ENCODE results near the gene CFAP44. TPM values are rescaled to one million over a fixed set of nuclear protein-coding genes. Genes with fewer than 3 reads are reported as not detected.
"Not testable (repeated sequence)": the region's sequence is repeated elsewhere in the genome, so short reads cannot be mapped to it uniquely, and the experiment has no call there.

Gene CFAP44
- total RNA-seq, result 8.1 TPM

GRCh38 chr3:113441051-113441770, at the start of gene CFAP44:
Gene CFAP44, minus strand, starts transcription at chr3:113441493. Its CDS starts 7,829 bp downstream, at chr3:113433664.
- H3K27ac ChIP-seq, result no peak within 1 kb of the TSS
- H3K27me3 ChIP-seq, result no peaks in the 10 kb centered on the region
- TF ChIP-seq POLR2AphosphoS5 (IDR thresholded peaks at IDR 0.05; ENCODE audit: insufficient read depth in 1 of 2, low read depth in 1 of 2) (peak in 1 of 2 donors; percentile 25), CTCF (IDR thresholded peaks at IDR 0.05) (no peak)
- H3K4me3 ChIP-seq, result peak within 1 kb of the TSS; percentile 36 to 47
- H3K4me1 ChIP-seq, result peaks cover 5% of the 10 kb centered on the region
- no peak for DNase-seq (ENCODE audit: extremely low spot score in 2 of 2)
- H3K36me3 ChIP-seq, result no peaks in the 10 kb centered on the region
- intact Hi-C loops (cut with DNase I), result no loop called here
- H3K9me3 ChIP-seq, result no peaks in the 10 kb centered on the region

- DNase-seq (ENCODE audit: extremely low spot score in 2 of 2), result no peak
- H3K4me3 ChIP-seq, result no peak overlapping the region
- no peak overlapping the region for H3K27ac ChIP-seq
- no peaks in the 10 kb centered on the region for H3K9me3 ChIP-seq
- TF ChIP-seq CTCF (IDR thresholded peaks at IDR 0.05) (no peak), POLR2AphosphoS5 (IDR thresholded peaks at IDR 0.05; ENCODE audit: insufficient read depth in 1 of 2, low read depth in 1 of 2) (no peak), POLR2A (IDR thresholded peaks at IDR 0.05) (no peak)
- intact Hi-C loops (cut with DNase I), result no loop called here
- H3K36me3 ChIP-seq, result peaks cover 0 to 17% of the 10 kb centered on the region in 2 donors
- H3K4me1 ChIP-seq, result no peaks in the 10 kb centered on the region
- no peaks in the 10 kb centered on the region for H3K27me3 ChIP-seq
Observed at GRCh38 chr3:113485161-113485609, 43.9 kb upstream of the CFAP44 start.

DNA sequence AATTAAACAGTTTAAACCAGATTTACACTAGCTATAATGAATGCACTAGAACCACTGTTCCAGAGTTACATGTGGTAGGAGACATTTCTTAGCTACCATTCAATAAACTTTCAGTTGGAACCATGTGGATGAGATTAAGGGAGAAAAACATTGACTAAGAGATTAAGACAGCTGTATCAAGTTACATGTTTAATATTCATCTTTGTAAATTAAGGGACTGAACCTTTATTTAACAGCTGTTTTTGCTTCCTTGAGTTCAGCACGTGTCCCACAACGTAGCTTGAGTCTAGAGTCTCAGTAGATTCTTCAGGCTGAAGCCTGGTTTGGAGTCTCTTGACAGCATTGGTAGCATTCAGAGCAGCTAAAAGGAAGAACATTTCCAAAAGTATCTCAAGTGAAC, 27.2 kb upstream of the CFAP44 start:
- no peaks in the 10 kb centered on the region for H3K9me3 ChIP-seq
- H3K36me3 ChIP-seq, result peaks cover 0 to 30% of the 10 kb centered on the region in 2 donors
- no peaks in the 10 kb centered on the region for H3K4me1 ChIP-seq
- H3K4me3 ChIP-seq, result no peak overlapping the region
- DNase-seq (ENCODE audit: extremely low spot score in 2 of 2), result no peak
- intact Hi-C loops (cut with DNase I), result no loop called here
- no peaks in the 10 kb centered on the region for H3K27me3 ChIP-seq
- no peak for TF ChIP-seq POLR2A (IDR thresholded peaks at IDR 0.05)
- TF ChIP-seq POLR2AphosphoS5 (IDR thresholded peaks at IDR 0.05; ENCODE audit: insufficient read depth in 1 of 2, low read depth in 1 of 2), result no peak
- TF ChIP-seq CTCF (IDR thresholded peaks at IDR 0.05), result no peak
- H3K27ac ChIP-seq, result no peak overlapping the region

DNA sequence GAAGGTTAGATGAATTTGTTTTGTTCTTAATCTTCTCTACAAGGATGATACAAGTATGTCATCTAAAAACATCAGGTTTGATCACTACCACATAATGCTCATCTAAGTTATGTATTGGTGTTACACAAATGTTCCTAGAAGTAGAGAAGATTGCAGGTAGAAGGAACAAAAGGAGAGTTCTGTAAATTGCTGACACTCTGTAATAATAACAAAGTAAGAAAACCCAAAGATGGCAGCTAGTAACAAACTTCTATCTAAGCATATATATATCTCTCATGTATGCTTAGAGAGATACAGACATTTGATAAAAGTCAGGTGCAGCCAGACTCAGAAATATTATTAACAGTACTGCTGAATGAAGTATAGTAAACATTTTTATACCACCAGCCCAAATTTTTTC, 20.2 kb upstream of the CFAP44 start:
- Histone ChIP-seq H3K9me3 (no peaks in the 10 kb centered on the region), H3K4me1 (no peaks in the 10 kb centered on the region), H3K4me3 (no peak overlapping the region), H3K27ac (no peak overlapping the region), H3K27me3 (no peaks in the 10 kb centered on the region), H3K36me3 (peaks cover 0 to 33% of the 10 kb centered on the region in 2 donors)
- no peak for DNase-seq (ENCODE audit: extremely low spot score in 2 of 2)
- TF ChIP-seq POLR2AphosphoS5 (IDR thresholded peaks at IDR 0.05; ENCODE audit: insufficient read depth in 1 of 2, low read depth in 1 of 2), result no peak
- no peak for TF ChIP-seq CTCF (IDR thresholded peaks at IDR 0.05)
- no peak for TF ChIP-seq POLR2A (IDR thresholded peaks at IDR 0.05)
- intact Hi-C loops (cut with DNase I), result no loop called here

DNA sequence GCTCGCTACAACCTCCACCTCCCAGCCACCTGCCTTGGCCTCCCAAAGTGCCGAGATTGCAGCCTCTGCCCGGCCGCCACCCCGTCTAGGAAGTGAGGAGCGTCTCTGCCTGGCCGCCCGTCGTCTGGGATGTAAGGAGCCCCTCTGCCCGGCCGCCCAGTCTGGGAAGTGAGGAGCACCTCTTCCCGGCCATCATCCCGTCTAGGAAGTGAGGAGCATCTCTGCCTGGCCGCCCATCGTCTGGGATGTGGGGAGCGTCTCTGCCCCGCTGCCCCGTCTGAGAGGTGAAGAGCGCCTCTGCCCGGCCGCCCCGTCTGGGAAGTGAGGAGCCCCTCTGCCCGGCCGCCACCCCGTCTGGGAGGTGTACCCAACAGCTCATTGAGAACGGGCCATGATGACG, 17.3 kb upstream of the CFAP44 start:
- H3K4me3 ChIP-seq; H3K4me1 ChIP-seq; H3K27me3 ChIP-seq; DNase-seq (ENCODE audit: extremely low spot score in 2 of 2); H3K9me3 ChIP-seq; H3K27ac ChIP-seq; intact Hi-C loops (cut with DNase I): not testable (repeated sequence)
- peaks cover 0 to 20% of the 10 kb centered on the region in 2 donors for H3K36me3 ChIP-seq

All from vagina (tissue), 2 donors.